OCI-LY1 (cell line): ENCODE data around the gene GID4.

ENCODE experiments used
- EZH2 ChIP-seq: fragments of 200-600 bp; sonication (generic), shearing (Covaris generic); IDR thresholded peaks from 2 replicates; pipeline ENCODE4 v1.8.0; 2017; ENCODE audit warnings: borderline replicate concordance, mixed run types, mild to moderate bottlenecking, antibody characterized with exemption, low read length, moderate library complexity, mixed read lengths
- TF ChIP-seq, protein P1 (sequence below): fragments of 200-600 bp; sonication (generic), shearing (Covaris generic); IDR thresholded peaks from 2 replicates; pipeline ENCODE4 v1.5.1; 2017; ENCODE audit warnings: mild to moderate bottlenecking, antibody characterized with exemption, low read length, moderate library complexity, mixed read lengths

DNA sequence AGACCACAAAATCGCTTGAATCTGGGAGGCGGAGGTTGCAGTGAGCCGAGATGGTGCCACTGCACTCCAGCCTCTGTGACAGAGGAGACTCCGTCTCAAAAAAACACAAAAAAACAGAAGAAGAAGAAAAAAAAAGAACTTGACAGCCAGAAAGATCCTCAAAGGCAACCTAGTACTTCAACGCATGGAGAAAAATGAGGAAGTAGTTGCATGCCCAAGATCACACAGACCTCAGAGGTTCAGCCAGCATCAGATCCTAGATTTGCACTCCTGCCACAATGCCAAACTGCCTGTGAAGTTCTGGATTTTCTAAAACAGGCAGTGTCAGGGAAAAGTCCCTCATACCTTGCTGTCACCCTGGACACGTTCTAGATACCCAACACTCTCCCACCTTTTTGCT is 1.7 kb upstream of the GID4 start:
- TF ChIP-seq, protein P1, sequence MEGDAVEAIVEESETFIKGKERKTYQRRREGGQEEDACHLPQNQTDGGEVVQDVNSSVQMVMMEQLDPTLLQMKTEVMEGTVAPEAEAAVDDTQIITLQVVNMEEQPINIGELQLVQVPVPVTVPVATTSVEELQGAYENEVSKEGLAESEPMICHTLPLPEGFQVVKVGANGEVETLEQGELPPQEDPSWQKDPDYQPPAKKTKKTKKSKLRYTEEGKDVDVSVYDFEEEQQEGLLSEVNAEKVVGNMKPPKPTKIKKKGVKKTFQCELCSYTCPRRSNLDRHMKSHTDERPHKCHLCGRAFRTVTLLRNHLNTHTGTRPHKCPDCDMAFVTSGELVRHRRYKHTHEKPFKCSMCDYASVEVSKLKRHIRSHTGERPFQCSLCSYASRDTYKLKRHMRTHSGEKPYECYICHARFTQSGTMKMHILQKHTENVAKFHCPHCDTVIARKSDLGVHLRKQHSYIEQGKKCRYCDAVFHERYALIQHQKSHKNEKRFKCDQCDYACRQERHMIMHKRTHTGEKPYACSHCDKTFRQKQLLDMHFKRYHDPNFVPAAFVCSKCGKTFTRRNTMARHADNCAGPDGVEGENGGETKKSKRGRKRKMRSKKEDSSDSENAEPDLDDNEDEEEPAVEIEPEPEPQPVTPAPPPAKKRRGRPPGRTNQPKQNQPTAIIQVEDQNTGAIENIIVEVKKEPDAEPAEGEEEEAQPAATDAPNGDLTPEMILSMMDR: no peak
- no peak for TF ChIP-seq EZH2
